Ovary (tissue), 9 donors: ENCODE results near the gene EHBP1. TPM values are rescaled to one million over a fixed set of nuclear protein-coding genes. Genes with fewer than 3 reads are reported as not detected.

Experiments
- DNase-seq, 5 donors: peaks; one replicate each; pipeline ENCODE4 v3.0.0-alpha.2; 2019 to 2020
- H3K27ac ChIP-seq, 2 donors: fragments of 200-600 bp; one replicate each; pipeline versions ENCODE4 v1.5.1 to v1.8.0; 2019 to 2022
- H3K27me3 ChIP-seq: fragments of 200-600 bp; one replicate; pipeline ENCODE4 v1.8.0; 2022
- H3K36me3 ChIP-seq: fragments of 200-600 bp; sonication (generic); one replicate; pipeline ENCODE4 v1.5.1; 2019
- H3K4me1 ChIP-seq: one replicate; pipeline ENCODE4 v1.8.1; 2013; ENCODE audit warnings: mild to moderate bottlenecking, moderate library complexity; ENCODE audit not compliant: insufficient read depth
- H3K4me3 ChIP-seq: fragments of 200-600 bp; sonication (generic); one replicate; pipeline ENCODE4 v1.5.1; 2017
- H3K9me3 ChIP-seq, 2 donors: fragments of 200-600 bp in 1 of 2; sonication (generic) in 1 of 2; one replicate each; pipeline versions ENCODE4 v1.5.1 to v1.8.1; 2013 to 2019; ENCODE audit warnings: mild to moderate bottlenecking in 1 of 2, moderate library complexity in 1 of 2
- EP300 ChIP-seq: sonication (generic); formaldehyde crosslinking; IDR thresholded peaks from one replicate; pipeline ENCODE4 v1.6.1; 2017; ENCODE audit warnings: antibody characterized with exemption
- POLR2A ChIP-seq: fragments of 450-650 bp; IDR thresholded peaks from one replicate; pipeline ENCODE4 v1.6.1; 2017; ENCODE audit warnings: antibody characterized with exemption, mild to moderate bottlenecking, moderate library complexity
- WGBS, 3 donors: extraction: QIAGEN DNeasy Blood & Tissue Kit in 1 of 3; methylation state at CpG; one replicate each; pipeline versions ENCODE4 v1.1.5 to v1.1.7; 2013 to 2017; 5-methylcytosine and 5-hydroxymethylcytosine counted together
- intact Hi-C, 4 donors: fragments of 100-400 bp; cut with DNase I; formaldehyde crosslinking; loops; one replicate each; pipeline versions ENCODE4 v1.11.0 to v1.15.1; 2022 to 2023
- polyA plus RNA-seq, 2 donors: library from polyadenylated mRNA; stranded (reverse); fragments of 200-250 nt in 1 of 2; fragments of 350-450 nt in 1 of 2; fragmentation: Illumina TruSeq in 1 of 2; extraction: RNeasy Lipid Tissue Mini Kit (QIAGEN cat#74804) in 1 of 2; gene quantifications; one replicate each; pipeline ENCODE4 v1.2.3, GENCODE V29; 2013 to 2014
- total RNA-seq, 7 donors: library from RNA; depleted of rRNA in 2 of 7; stranded (reverse); fragments of >200 nt in 2 of 7; fragmentation: NEBNext Ultra II Directional in 3 of 7; extraction: Animal tissue kit (Norgen Biotek cat#: 25700) in 3 of 7; gene quantifications; one replicate each; pipeline versions ENCODE4 v1.1.0 to v1.2.4, GENCODE V29; 2016 to 2023
- TF ChIP-seq, protein P1 (sequence below), 3 donors: fragments of 450-650 bp in 2 of 3; fragments of 200-600 bp in 1 of 3; IDR thresholded peaks; one replicate each; pipeline versions ENCODE4 v1.5.1 to v1.8.0; 2016 to 2022; ENCODE audit warnings: antibody characterized with exemption in 3 of 3, mild to moderate bottlenecking in 1 of 3
- donor health status: DM: no; HTN: no; CAD: no; lungs with moderate emphysema.
- donor health status: DM: no; HTN: no; CAD: no.
- donor health status: Bipolar disorder and iron deficiency.
- donor health status: DM: yes; HTN: yes; CAD: no.
- donor health status: DM: no; HTN: no; CAD: no.
- donor health status: DM: yes; HTN: yes; CAD: no.

The EHBP1 gene
- total and polyA plus RNA-seq, 9 donors = 56.3 to 185 (median 117) TPM

DNA sequence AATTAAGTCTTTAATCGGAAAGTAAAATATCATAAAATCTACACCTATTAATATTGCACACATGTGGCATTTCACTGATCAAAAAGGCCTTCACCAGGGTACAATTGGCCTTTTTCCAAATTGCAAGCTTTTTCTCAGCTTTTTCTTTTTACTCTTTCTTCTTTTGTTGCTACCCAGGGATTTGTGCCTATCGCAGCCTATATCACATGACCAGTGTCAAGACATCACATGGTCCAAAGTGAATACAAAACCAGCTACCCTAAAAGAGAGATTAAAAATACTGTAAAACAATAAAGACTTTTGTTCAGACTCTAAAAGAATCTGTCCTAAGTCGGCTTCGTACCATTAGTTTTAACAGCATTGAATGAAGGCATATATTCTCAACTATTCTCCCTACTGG, 330.1 kb downstream of the EHBP1 start:
- H3K4me1 ChIP-seq = no peaks in the 10 kb centered on the region
- WGBS, 3 donors = 96 to 98% (median 98%) methylated on average over 4 of the region's 4 CpGs
- no peaks in the 10 kb centered on the region for H3K36me3 ChIP-seq
- no peak for TF ChIP-seq POLR2A
- intact Hi-C loops = no loop called here
- no peak for DNase-seq
- H3K9me3 ChIP-seq = no peaks in the 10 kb centered on the region
- no peak overlapping the region for H3K27ac ChIP-seq
- H3K27me3 ChIP-seq = no peaks in the 10 kb centered on the region
- H3K4me3 ChIP-seq = no peak overlapping the region

- Histone ChIP-seq H3K27ac (no peak overlapping the region), H3K27me3 (no peaks in the 10 kb centered on the region), H3K9me3 (no peaks in the 10 kb centered on the region), H3K4me3 (no peak overlapping the region), H3K4me1 (no peaks in the 10 kb centered on the region), H3K36me3 (no peaks in the 10 kb centered on the region)
- intact Hi-C loops = no loop called here
- WGBS, 3 donors = 92 to 94% (median 94%) methylated on average over 4 of the region's 4 CpGs
- no peak for DNase-seq
- TF ChIP-seq, protein P1, sequence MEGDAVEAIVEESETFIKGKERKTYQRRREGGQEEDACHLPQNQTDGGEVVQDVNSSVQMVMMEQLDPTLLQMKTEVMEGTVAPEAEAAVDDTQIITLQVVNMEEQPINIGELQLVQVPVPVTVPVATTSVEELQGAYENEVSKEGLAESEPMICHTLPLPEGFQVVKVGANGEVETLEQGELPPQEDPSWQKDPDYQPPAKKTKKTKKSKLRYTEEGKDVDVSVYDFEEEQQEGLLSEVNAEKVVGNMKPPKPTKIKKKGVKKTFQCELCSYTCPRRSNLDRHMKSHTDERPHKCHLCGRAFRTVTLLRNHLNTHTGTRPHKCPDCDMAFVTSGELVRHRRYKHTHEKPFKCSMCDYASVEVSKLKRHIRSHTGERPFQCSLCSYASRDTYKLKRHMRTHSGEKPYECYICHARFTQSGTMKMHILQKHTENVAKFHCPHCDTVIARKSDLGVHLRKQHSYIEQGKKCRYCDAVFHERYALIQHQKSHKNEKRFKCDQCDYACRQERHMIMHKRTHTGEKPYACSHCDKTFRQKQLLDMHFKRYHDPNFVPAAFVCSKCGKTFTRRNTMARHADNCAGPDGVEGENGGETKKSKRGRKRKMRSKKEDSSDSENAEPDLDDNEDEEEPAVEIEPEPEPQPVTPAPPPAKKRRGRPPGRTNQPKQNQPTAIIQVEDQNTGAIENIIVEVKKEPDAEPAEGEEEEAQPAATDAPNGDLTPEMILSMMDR (IDR thresholded peaks at IDR 0.05) = no peak
- TF ChIP-seq POLR2A (no peak), EP300 (no peak)
These were observed 332.5 kb downstream of the EHBP1 start for GRCh38 chr2:63038034-63038433.

DNA sequence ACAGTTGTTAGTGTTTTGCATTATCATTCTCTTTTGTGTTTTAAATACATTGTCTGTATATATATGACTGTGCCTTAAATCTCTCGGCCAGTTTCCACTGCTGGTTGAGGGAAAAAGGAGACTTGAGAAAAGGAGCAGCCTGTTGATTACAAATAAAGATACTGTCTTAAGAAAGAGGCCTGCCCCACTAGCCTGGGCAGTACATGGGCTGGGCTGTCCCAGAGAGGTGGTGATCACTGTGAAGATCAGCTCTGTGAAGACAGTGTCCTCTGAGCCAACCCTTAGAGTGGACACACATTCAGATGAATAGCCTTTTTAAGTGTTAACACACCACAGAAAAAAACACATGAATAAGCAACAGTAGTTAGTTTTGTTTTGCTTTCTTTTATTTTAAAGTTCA, 335.1 kb downstream of the EHBP1 start:
- Histone ChIP-seq H3K4me1 (no peaks in the 10 kb centered on the region), H3K4me3 (no peak overlapping the region), H3K27me3 (no peaks in the 10 kb centered on the region), H3K27ac (no peak overlapping the region), H3K36me3 (no peaks in the 10 kb centered on the region), H3K9me3 (no peaks in the 10 kb centered on the region)
- intact Hi-C loops = no loop called here
- WGBS, 3 donors = 97 to 98% (median 97%) methylated on average over 1 of the region's 1 CpG
- DNase-seq = no peak
- no peak for TF ChIP-seq POLR2A
- no peak for TF ChIP-seq EP300
- TF ChIP-seq, protein P1 (IDR thresholded peaks at IDR 0.05) = no peak

- H3K36me3 ChIP-seq = no peaks in the 10 kb centered on the region
- no peak overlapping the region for H3K4me3 ChIP-seq
- no peak for DNase-seq
- H3K4me1 ChIP-seq = no peaks in the 10 kb centered on the region
- intact Hi-C loops = no loop called here
- no peaks in the 10 kb centered on the region for H3K27me3 ChIP-seq
- WGBS, 3 donors = 98 to 100% (median 100%) methylated on average over 1 of the region's 1 CpG
- TF ChIP-seq EP300 (no peak), POLR2A (no peak)
- TF ChIP-seq, protein P1 (IDR thresholded peaks at IDR 0.05) = no peak
- H3K9me3 ChIP-seq = no peaks in the 10 kb centered on the region
- H3K27ac ChIP-seq = no peak overlapping the region
These were observed 336.1 kb downstream of the EHBP1 start for GRCh38 chr2:63041592-63041991.

DNA sequence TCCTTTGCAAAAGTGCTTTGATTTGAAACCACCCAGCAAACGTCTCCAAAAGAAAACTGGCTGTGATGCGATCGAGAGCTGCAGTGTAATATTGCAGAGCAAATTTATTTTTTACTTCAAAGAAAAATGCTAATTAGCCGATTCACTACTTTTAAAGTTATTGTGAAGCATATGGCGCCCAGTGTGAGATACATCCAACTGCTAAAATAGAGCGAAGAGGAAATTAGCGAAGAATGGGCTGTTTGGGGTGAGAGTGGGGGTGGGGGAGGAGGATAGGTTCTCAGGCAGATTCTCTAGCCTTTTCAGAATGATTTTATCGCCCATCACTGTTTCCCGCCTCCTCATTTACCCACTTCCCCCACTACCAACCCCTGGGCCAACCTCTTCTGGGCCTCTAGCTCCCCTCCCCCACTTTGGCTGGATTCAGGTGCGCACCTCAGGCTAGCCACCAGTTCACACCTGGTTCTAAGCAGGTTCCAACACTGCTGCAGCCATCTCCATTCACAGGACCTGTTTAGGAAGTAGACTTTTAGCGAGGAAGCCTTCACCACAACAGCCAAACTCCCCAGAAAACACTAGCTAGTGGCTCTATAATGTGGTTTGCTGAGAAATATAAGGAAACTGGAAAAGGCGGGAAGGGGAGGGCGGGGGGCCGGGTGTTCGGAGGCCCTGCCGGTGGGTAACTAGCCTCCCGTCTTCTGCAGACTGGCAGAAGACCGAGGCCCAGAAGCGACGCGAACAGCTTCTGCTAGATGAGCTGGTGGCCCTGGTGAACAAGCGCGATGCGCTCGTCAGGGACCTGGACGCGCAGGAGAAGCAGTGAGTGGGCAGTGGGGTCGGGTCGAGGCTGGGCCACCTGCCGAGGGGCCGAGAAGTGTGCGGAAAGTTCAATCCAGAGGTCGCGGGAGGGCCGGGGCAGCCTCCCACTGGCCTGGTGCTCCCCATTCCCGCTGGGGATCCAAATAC, 339.1 kb downstream of the EHBP1 start:
- DNase-seq = no peak
- no peak overlapping the region for H3K27ac ChIP-seq

More for the DNA sequence above, 339.1 kb downstream of the EHBP1 start:
- Histone ChIP-seq H3K27me3 (no peaks in the 10 kb centered on the region), H3K9me3 (peaks cover 0 to 6% of the 10 kb centered on the region in 2 donors), H3K4me1 (peaks cover 8% of the 10 kb centered on the region), H3K4me3 (no peak overlapping the region), H3K36me3 (no peaks in the 10 kb centered on the region)
- intact Hi-C loops = no loop called here
- WGBS, 3 donors = 94 to 95% (median 95%) methylated on average over 36 of the region's 36 CpGs
- TF ChIP-seq EP300 (no peak), POLR2A (no peak)
- TF ChIP-seq, protein P1 (IDR thresholded peaks at IDR 0.05) = no peak
